Activated CD4-positive, CD25-positive, alpha-beta regulatory T cell (primary cell): ENCODE results near the gene NAGA.
"Not testable (repeated sequence)": the region's sequence is repeated elsewhere in the genome, so short reads cannot be mapped to it uniquely, and the experiment has no call there.

Experiments used
- DNase-seq, 4 experiments: peaks; one replicate each; lab custom pipeline; 2025; lab: John Stamatoyannopoulos, UW

Gene NAGA

DNA sequence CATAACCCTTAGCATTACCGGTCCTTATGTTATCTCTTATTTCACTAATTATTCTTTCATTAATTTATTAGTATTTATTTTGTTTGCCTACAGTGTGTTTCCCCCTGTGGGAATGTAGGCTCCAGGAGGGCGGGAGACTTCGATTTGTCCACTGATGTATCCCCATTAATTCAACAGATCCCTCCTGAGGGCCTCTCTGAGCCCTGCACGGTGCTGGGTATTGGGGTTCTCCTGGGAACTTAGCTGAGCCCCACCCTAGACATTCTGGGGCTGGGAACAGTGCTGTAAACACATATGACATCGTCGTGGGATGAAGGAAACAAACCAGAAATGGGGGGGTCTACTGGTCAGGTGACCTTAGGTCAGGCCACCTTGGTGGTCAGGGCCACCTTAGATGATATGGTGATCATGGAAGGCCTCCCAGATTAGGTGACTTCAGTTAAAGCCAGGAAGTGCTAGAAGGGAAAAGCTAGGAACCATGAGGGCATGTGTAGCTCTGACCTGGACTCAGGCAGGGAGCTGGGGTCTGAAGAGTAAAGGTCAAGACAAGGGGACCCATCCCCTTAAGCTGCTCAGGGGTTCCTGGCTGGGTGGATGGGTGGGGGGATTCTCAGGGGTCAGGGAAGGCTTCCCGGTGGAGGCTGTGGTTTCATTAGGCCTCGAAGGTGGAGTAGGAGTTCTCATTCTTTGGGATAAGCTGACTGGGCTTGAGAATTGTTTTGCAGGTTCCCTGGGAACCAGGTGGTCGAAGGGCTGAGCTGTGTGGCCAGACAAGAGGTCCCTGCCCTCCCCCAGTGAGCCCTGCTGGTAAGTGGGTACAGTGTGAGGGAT, 4.4 kb upstream of the NAGA start:
- no peak for DNase-seq

DNA sequence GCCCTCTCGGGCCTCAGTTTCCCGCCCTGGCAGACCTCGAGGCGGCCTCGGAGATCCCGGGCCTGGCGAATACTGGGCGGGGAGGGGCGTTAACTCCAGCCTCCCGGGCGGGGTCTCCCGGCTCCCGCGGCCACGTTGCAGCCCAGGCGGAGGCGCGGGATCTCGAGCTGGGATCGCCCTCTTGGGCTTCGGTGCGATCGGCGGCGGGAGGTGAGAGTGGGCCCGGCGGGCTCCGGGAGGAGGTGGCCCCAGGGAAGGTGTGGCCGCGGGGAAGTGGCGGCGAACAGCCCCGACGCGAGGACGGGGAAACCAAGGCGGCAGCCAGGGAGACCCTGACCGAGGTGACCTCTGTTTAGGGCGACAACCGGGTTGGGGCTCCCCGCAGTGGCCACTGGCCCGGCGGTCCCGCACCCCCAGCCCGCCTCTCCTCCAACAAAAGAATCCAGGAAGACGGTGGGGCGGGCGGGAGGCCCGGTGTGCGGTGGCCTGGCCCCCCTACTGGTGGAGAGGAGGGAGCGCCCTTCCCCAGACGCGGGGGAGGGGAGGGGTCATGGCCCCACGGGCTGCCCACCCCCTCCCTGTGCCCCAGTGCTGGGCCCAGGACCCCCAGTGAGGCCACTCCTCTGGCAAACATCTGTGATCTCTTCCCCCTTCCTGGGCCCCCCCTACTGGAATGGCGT, 3.7 kb upstream of the NAGA start, which contains the start of gene PHETA2:
Gene PHETA2, plus strand, starts transcription at position 117 of the 680 bp plus-strand sequence. CDS start 3,046 bp downstream, outside the sequence.
- peak; percentile 23 to 45 (median 36) for DNase-seq

DNA sequence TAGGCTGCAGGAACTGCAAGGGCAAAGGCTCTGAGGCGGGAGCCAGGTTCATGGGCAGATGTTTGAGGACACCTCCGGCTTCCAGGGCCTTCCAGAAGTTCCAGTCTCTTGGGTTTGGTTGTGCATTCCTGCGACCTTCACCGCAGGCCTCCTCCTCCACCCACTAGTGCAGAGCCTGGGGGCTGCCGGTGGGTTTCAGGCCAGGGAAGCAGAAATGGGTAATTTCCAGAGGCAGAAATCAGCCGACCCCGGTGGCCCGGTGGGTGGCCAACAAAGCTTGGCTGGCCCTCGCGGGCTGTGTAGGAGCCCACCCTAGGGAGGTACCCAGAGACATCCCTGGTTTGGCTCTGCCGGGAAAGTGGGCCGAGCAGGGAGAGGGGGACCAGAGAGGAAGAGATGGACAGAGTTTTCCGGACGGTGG, 3.0 kb upstream of the NAGA start:
- DNase-seq: no peak

DNA sequence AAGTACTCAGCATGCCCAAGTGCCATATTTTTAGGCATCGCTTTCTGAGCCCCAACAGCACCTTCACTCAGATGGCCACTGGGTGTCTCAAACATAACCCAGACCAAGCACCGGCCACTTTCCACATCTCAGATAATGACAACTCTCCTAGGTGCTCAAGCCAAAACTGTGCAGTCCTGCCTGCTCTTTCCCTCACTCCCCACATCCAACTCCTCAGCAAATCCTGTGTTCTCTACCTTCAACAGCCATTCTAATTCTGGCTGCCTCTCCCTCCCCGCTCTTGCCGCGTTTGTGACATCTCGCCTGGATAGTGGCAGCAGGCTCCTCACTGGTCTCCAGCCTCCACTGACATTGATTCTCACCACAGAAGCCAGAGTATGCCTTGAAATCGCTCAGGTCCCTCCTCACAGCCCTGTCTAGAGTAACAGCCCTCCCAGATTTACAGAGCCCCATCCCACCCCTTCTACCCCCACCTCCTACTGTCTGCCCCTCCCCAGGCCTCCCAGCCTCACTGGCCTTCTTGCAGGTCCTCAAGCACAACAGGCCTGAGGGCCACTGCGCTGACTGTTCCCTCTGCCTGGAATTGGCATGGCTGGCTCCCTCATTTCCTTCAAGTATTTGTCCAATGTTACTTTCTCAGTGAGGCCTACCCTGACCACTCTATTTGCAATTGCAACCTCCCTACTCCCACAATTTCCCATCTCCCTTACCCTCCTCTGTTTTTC, 2.2 kb upstream of the NAGA start:
- DNase-seq: no peak

DNA sequence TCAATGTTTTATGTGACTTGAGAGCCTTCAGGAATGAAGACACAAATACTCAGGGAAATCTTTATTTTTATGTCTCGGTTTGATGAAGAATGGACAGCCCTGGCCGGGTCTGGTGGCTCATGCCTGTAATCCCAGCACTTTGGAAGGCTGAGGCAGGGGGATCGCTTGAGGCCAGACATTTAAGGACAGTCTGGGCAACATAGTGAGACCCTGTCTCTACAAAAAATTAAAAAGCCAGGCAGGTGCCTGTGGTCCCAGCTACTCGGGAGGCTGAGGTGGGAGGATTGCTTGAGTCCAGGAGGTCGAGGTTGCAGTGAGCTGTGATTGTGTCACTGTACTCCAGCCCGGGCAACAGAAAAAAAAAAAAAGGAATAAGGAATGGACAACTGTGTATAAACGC, 896 bp upstream of the NAGA start:
- not testable (repeated sequence) for DNase-seq

DNA sequence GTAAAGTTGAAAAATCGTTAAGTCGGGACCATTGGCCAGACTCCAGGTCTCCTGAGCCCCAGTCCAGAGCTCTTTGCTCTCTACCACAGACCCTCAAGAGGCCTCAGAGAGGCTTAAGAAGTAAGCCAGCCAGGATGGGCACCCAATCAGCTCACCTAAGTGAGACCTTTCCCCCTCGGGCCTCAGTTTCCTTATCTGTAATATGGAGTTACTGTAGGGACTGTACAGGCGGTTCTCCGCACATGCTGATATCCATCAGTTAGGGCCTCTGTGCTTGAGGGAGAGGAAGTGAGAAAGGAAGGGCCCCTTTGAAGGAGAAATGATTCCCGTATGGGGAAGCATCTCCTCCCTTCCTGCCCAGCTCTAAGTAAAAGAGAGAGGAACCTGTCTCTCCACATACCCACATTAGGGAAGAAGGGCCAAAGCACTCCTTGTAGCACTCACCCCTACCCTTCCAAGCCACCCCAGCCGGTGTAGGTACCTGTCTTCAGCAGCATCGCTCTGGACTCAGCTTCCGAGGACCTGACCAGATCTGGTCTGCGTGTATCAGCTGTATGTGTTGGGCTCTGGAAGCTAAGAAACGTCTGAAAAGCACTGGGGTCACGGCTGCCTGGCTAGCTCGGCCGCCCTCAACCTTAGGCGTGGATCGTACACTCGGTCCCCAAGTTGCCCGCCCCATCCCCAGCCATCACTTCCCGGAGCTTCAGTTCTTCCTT, 653 bp downstream of the NAGA start:
- no peak for DNase-seq

DNA sequence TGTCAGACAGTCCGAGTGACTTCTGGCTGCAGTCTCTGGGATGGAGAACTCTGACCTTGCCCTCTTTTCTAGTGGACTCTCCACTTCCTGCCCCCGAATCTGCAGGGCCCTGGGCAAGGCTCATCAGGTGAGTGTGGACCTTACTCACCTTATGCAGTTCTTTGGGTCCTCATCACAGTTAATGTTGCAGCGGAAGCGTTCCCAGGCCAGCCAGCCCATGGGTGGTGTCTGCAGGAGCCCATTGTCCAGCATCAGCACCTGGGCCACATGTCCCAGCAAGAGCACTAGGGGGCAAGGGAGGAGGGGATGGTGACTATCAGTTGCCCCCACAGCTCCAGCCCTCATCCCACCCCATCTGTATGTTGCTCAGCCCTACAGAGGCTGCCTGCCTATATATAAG, 2.3 kb downstream of the NAGA start:
- no peak for DNase-seq

DNA sequence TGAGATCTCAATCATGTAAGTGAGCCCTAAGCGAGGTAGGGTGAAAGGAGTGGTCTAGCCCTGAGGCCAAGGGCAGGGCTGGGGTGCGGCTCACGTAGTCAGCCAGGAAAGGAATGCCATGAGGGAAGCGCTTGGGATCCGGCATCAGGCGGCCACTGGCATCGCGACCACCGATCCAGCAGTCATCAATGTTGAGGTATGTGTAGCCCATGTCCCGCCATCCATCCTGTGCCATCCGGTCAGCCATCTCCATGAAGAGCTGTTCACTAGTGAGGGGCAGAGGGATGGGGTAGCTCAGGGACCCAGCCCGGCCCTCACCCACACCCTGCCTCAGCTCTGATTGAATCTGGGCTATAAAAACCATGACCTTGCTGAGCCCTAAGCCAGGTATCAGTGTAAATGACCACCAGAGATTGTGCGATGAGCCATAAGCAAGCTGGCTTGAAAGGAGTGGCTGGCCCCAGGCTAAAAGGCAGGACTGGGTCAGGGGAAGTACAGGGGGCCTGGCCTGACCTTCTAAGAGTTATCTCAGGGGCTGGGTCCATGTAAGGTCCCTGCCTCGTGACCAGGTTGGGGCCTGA, 2.9 kb downstream of the NAGA start:
- no peak for DNase-seq

DNA sequence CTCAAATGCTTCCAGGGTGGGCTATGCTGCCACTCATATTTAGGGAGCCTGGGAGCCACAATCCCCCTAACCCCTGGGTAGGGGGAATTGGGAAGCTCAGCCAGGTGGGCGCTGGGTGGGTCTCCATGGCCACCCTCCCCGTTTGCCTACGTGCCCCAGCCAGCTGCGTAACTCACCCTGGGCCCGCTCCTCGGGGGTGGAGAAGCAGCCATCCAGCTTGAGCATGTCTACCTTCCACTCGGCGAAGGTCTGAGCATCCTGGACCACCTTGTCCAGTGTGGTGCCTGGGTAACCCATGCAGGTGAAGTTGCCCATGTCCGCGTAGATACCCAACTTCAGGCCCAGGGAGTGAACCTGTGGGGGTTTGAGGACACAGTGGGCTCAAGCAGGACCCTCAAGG, 3.7 kb downstream of the NAGA start:
- DNase-seq: no peak

DNA sequence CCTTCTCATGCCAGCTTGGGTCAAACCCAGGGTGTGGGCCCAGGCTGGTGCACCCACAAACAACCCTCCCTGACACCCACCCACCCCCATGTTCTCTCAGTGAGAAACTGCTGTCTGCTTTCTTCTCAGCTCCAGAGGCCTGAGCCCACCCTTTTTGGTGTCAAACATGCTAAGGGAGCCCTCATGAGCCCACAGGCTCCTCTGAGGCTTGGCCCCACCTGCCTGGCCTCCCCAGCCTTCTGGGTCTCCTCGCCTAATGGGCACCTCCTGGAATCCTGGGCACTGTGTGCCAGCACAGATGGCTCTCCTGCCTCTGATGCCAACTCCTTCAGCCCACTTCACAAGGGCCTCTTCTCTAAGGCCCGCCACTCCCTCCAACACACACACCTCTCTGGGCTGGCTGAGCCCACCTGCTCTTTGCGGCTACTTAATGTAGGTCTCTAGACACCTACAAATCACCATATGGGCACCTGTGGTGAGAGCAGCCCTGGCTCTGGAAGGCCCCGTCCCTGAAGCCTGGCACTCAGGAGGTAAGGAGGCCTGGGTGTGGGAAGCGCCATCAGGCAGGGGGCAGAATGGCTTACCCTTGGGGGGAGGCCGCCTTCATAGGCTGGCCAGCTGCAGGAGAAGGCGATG, 4.4 kb downstream of the NAGA start:
- DNase-seq: no peak

DNA sequence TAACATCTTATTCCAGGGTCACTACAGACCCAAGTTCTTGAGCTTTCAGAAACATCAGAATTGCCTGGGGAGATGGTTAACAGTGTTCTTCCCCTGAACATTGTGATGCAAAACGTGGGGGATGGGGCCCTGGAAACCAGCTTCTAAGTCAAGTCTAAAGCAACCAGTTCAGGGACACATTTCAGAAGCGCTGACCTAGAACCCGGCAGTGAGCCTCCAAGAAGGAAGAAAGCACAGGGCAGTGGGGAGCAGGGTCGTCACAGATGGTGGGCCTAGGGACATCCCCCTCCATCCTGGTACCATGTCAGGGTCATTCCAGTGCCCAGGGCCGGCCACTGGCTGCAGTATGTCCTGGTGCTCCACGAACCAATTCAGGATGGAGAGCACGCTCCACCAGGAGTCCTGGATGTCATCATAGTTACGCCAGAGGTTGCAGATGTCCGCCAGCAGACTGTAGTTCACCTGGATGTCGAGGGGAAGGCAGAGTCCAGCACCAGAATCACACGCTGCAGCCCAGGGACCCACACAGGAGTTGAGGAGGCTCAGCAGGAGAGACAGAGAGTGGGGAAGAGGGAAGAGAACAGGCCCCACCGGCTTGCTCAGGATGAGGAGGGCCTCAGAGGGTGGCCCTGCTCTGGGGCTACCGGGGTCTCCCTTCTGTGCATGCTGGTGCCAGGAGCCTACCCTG, 5.0 kb downstream of the NAGA start:
- DNase-seq: no peak

DNA sequence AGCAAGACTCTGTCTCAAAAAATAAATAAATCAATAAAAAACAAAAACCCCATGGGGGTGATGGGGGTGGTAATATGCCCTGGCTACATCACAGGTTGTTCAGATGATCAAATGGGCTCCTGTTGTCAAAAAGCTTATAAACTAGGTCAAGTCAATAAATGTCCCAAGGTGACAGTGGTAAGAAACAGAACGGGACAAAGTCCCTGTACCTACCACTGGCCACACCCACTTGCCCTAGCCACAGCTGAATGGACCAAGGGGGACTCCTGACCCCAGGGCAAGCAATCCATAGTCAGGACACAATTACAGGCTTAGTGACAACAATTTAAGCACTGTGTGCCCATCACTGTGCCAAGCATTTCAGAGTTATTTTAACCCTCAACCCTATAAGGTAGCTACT, 6.0 kb downstream of the NAGA start:
- DNase-seq: no peak

DNA sequence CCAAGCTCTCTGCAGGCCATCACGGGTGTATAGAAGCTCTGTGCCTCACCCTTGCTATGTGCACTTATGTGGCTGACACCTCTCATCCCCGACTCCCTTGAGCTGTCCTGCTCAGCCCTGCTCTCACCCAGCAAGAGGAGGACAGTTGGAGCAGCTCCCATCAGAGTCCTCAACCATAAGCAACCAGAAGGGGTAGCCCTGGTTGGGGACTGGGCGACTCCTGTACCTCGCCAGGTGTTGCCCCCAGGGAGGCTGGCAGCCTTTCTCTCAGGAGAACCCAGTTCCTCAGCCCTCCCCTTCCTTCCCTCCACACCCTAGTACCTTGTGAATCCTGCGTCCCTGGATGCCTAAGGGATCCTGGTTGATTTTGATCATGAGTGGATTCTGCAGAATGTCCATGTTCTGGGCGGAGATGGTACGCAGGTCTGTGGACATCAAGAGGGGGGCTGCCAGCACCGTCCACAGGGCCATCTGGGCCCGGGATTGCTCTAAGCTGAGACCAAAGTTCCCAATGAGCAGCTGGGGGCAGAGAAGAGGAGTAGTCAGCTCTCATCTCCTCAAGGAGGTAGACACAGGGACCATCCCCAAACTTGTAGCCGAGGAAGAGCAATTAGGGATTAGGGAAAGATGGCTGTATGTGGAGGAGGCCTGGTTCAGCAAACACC, 8.0 kb downstream of the NAGA start:
- no peak for DNase-seq

DNA sequence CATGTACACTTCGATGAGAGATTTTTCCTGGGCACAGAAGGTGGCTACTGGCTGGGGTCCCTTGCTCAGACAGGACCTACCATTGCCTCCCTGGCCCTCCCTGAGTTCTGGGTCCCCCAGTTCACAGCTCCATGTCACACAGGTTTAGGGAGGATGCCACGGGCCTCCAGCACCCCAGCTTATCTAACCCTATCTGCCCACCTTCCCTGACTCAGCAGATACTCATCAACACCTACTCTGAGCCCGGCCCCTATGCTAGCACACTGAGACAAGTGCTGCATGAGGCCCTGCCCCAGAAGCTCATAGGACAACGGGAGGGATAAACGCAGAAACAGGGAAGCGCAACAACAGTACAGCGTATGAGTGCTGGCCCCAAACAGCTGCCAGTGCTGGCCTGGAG, 9.6 kb downstream of the NAGA start:
- DNase-seq: no peak

DNA sequence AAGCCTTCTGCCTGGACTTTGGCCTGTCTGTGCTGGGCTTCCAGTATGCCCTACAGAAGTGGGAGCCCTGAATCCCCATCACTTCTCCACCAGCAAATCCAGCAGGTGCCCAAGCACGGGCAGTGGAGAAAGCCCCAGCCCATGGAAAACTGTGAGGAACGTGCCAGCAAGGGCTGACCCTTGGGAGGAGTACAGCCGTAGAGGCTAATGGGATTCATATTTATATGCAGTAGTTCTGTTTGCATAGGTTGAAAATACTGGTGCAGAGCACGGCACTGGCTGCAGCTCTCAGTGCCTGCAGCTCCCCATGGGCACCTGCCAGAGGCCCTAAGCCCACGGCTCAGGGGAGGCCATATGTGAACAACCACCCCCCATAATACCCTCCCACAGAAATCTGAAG, 10.1 kb downstream of the NAGA start:
- no peak for DNase-seq

DNA sequence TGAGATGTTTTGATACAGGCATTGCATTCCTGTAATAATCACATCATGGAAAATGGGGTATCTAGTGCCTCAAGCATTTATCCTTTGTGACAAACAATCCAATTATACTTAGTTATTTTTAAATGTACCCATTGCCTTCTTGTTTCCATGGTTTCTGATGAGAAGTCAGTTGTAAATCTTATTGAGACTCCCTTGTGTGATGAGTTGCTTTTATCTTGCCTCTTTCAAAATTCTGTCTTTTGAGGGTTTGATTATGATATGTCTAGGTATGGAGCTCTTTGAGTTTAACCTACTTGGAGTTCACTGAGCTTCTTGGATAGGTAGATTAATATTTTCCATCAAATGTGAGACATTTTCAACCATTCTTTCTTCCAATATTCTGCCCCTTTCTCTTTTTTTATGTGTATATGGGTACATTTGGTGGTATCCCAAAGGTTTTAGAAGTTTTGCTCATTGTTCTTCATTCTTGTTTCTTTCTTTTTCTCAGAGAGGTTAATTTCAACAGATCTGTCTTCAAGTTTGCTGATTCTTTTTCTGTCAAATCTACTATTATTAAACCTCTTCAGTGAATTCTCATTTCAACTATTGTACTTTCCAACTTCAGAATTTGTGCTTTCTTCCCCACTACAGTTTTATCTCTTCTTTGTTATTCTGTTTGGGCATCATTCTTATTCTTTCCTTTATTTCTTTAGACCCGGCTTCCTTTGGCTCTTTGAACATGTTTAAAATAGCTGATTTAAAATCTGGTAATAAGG, 13.7 kb downstream of the NAGA start:
- DNase-seq: no peak

DNA sequence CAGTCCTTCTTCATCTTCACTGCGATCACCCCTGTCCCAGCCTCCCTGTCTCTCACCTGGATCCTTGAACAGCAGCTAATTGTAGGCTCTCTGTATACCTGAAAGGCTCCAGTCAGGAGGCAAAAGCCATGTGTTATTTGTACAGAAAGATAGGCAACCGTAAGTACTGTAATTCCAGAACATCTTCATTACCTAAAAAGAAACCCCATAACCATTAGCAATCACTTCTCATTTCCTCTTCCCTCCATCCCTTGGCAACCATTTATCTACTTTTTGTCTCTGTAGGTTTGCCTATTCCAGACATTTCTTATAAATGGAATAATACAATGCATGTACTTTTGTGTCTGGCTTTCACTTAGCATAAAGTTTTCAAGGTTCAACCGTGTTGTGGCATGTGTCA, 17.8 kb downstream of the NAGA start:
- DNase-seq: no peak

DNA sequence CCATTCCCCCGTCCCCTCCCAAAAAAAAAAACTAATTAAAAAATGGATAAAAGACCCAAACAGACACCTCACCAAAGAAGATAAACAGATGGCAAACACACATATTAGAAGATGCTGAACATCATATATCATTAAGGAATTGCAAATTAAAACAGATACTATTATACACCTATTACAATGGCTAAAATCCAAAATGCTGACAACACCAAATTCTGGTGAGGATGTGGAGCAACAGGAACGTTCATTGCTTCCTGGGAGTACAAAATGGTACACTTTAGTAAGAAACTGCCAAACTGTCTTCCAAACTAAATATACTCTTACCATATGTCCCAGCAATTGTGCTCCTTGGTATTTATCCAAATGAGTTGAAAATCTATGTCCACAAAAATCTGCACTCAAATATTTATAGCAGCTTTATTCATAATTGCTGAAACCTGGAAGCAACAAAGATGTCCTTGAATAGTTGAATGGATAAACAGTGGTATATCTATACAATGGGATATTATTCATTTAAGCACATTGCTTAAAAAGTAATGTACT, 19.9 kb downstream of the NAGA start:
- DNase-seq: no peak

DNA sequence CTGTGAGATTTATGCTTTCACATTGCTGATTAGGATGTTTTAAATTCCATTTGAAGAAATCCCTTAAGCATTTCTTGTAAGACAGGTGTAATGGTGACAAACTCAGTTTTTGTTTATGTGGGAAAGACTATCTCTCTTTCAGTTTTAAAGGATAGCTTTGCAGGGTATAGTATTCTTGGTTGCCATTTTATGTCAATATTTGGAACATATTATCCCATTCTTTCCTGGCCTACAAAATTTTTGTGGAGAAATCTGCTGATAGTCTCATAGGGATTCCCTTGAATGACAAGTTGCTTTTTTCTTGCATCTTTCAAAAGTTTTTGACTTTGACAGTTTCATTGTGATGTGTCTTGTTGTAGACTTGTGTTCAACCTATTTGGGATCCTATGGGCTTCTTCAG, 28.8 kb downstream of the NAGA start:
- DNase-seq: no peak
